HepG2 (cell line): ENCODE results near the gene CCDC167. TPM values are rescaled to one million over a fixed set of nuclear protein-coding genes. Genes with fewer than 3 reads are reported as not detected.

Source experiments
- ATAC-seq: fragments of 200-7000 bp; cut with Tn5 transposase; 3 replicates; pipeline ENCODE4 v1.9.1; 2020; ENCODE audit warnings: mild to moderate bottlenecking, moderate library complexity
- BruUV-seq: library from RNA; stranded (reverse); fragments of 400-500 nt; replicated peaks from 2 replicates; lab custom pipeline; 2021; lab: Mats Ljungman, UMichigan
- CTCF ChIA-PET: fragments of 300-600 bp; formaldehyde crosslinking; extraction: SDS; loops from one replicate; lab custom pipeline; 2021; ENCODE audit warnings: low total read pairs, inconsistent platforms, low intra/inter-chr PET ratio; lab: Yijun Ruan, JAX
- POLR2A ChIA-PET: fragments of 350-600 bp; sonication (Branson Sonifier 250); formaldehyde crosslinking; loops from one replicate; lab custom pipeline; 2020; ENCODE audit warnings: antibody characterized with exemption, inconsistent platforms; lab: Yijun Ruan, JAX
- DNase-seq: peaks from one replicate; pipeline ENCODE4 v3.0.0-alpha.2; 2015; ENCODE audit warnings: low spot score
- FAIRE-seq: peaks from 3 replicates; lab custom pipeline; 2011; peaks lifted over from hg19 to GRCh38; lab: Jason Lieb, UNC
- H2AFZ ChIP-seq: one replicate; pipeline ENCODE4 v1.6.1; 2011; ENCODE audit warnings: low read length, inconsistent platforms
- H3K27ac ChIP-seq: fragments of 300-600 bp; 3 replicates; pipeline ENCODE4 v1.8.0; 2011; ENCODE audit warnings: mixed run types, mild to moderate bottlenecking, mixed read lengths, low read length, inconsistent platforms; ENCODE audit not compliant: insufficient read depth; ENCODE audit errors: extremely low read length
- H3K27me3 ChIP-seq, 2 experiments: fragments of 200-600 bp in 1 of 2; 2 replicates in 1 of 2; 3 replicates in 1 of 2; pipeline versions ENCODE4 v1.6.0 to v1.8.0; 2011; ENCODE audit warnings: low read length in 2 of 2, mild to moderate bottlenecking in 2 of 2, moderate library complexity in 2 of 2, inconsistent platforms in 1 of 2; ENCODE audit not compliant: insufficient read depth in 2 of 2, control insufficient read depth in 1 of 2
- H3K36me3 ChIP-seq, 2 experiments: fragments of 200-600 bp in 1 of 2; replicated peaks in 1 of 2; 2 replicates in 1 of 2; 3 replicates in 1 of 2; pipeline versions ENCODE4 v1.5.1 to v1.8.0; 2011; ENCODE audit warnings: low read length in 2 of 2, inconsistent platforms in 1 of 2; ENCODE audit not compliant: insufficient read depth in 2 of 2, control insufficient read depth in 1 of 2
- H3K4me1 ChIP-seq: 2 replicates; pipeline ENCODE4 v1.5.1; 2012; ENCODE audit warnings: low read length, inconsistent platforms; ENCODE audit not compliant: insufficient read depth
- H3K4me2 ChIP-seq: 2 replicates; pipeline ENCODE4 v1.6.0; 2011; ENCODE audit warnings: low read depth, low read length, inconsistent platforms
- H3K4me3 ChIP-seq, 3 experiments: fragments of 200-600 bp in 1 of 3; sonication (generic), shearing (Covaris generic) in 1 of 3; replicated peaks in 1 of 3; 2 replicates each; pipeline ENCODE4 v1.5.1; 2011 to 2016; ENCODE audit warnings: low read length in 3 of 3, inconsistent platforms in 2 of 3, low read depth in 2 of 3, mild to moderate bottlenecking in 2 of 3, control low read depth in 1 of 3, mixed read lengths in 1 of 3; ENCODE audit not compliant: insufficient read depth in 1 of 3
- H3K79me2 ChIP-seq: one replicate; pipeline ENCODE4 v1.6.1; 2011; ENCODE audit warnings: low read length, inconsistent platforms; ENCODE audit not compliant: insufficient read depth
- H3K9ac ChIP-seq: 2 replicates; pipeline ENCODE4 v1.6.0; 2011; ENCODE audit warnings: mild to moderate bottlenecking, low read depth, low read length, inconsistent platforms; ENCODE audit not compliant: insufficient read depth
- H3K9me3 ChIP-seq: 2 replicates; pipeline ENCODE4 v1.5.1; 2012; ENCODE audit warnings: mild to moderate bottlenecking, low read length
- H4K20me1 ChIP-seq: 2 replicates; pipeline ENCODE4 v1.6.0; 2011; ENCODE audit warnings: inconsistent platforms, mild to moderate bottlenecking, low read length, moderate library complexity; ENCODE audit not compliant: insufficient read depth
- DMTF1 ChIP-seq: sonication (generic); formaldehyde crosslinking; IDR thresholded peaks from 2 replicates; pipeline ENCODE4 v1.4.0; 2020; ENCODE audit warnings: mild to moderate bottlenecking, missing genetic modification reagents
- KMT2A ChIP-seq: sonication (generic); formaldehyde crosslinking; IDR thresholded peaks from 2 replicates; pipeline ENCODE4 v1.4.0; 2020; ENCODE audit warnings: missing genetic modification reagents
- MED8 ChIP-seq: sonication (generic); formaldehyde crosslinking; IDR thresholded peaks from 2 replicates; pipeline ENCODE4 v1.8.1; 2023; ENCODE audit warnings: mild to moderate bottlenecking, missing genetic modification reagents; ENCODE audit not compliant: insufficient replicate concordance
- SMARCC2 ChIP-seq: fragments of 450-650 bp; IDR thresholded peaks from 2 replicates; pipeline ENCODE4 v1.6.1; 2017; ENCODE audit warnings: antibody characterized with exemption, mild to moderate bottlenecking
- TBX2 ChIP-seq: sonication (generic); formaldehyde crosslinking; IDR thresholded peaks from 2 replicates; pipeline ENCODE4 v1.5.0; 2020; ENCODE audit warnings: missing genetic modification reagents, mild to moderate bottlenecking, borderline replicate concordance
- TFDP2 ChIP-seq: sonication (generic); formaldehyde crosslinking; IDR thresholded peaks from 2 replicates; pipeline ENCODE4 v1.4.0; 2020; ENCODE audit warnings: missing genetic modification reagents
- ZNF574 ChIP-seq: sonication (generic); formaldehyde crosslinking; IDR thresholded peaks from 2 replicates; pipeline ENCODE4 v1.4.0; 2020; ENCODE audit warnings: missing genetic modification reagents
- ZNF687 ChIP-seq: sonication (generic); formaldehyde crosslinking; IDR thresholded peaks from 2 replicates; pipeline ENCODE4 v1.5.1; 2020; ENCODE audit warnings: mild to moderate bottlenecking, missing genetic modification reagents, moderate library complexity
- WGBS: methylation state at CpG from one replicate; pipeline ENCODE4 v1.1.6; 2017; ENCODE audit warnings: low lambda C conversion rate; 5-methylcytosine and 5-hydroxymethylcytosine counted together
- in situ Hi-C: cut with HindIII; loops from 2 replicates; pipeline ENCODE4 v1.10.0; 2017; ENCODE audit warnings: low pct_unique_long_range_greater_than_20kb; ENCODE audit not compliant: extremely low pct_ligation_motif_present
- intact Hi-C: fragments of 100-400 bp; cut with micrococcal nuclease; formaldehyde crosslinking; loops from one replicate; pipeline ENCODE4 v1.10.0; 2022; ENCODE audit not compliant: unreplicated experiment
- polyA plus RNA-seq, 8 experiments: library from polyadenylated mRNA; depleted of rRNA in 3 of 8; stranded (reverse) in 7 of 8; unstranded in 1 of 8; fragments of >200 nt; fragmentation: Illumina TruSeq in 4 of 8; extraction: Trizol in 4 of 8; gene quantifications; 2 replicates each; pipeline versions ENCODE4 v1.2.1 to v1.2.3, GENCODE V29; 2011 to 2016; ENCODE audit warnings: low read depth in 4 of 8, missing spikeins in 1 of 8, mixed read lengths in 1 of 8; ENCODE audit not compliant: insufficient read depth in 1 of 8
- total RNA-seq, 5 experiments: library from RNA; depleted of rRNA; stranded (reverse); fragments of >200 nt; fragmentation: Illumina TruSeq; extraction: Trizol; gene quantifications; 2 replicates each; pipeline ENCODE4 v1.2.3, GENCODE V29; 2016; ENCODE audit warnings: low read depth in 1 of 5

The CCDC167 gene
- total and polyA plus RNA-seq, 2 of the 13 experiments (the other 11 are each of a cell fraction or from before 2014, with no cell fraction given): 48.4 to 66.8 TPM

- Histone ChIP-seq H3K4me2 (no peak overlapping the region), H3K27me3 (no peaks in the 10 kb centered on the region), H3K79me2 (no peaks in the 10 kb centered on the region), H2AFZ (no peak overlapping the region), H3K9me3 (no peaks in the 10 kb centered on the region), H3K4me3 (no peak overlapping the region), H4K20me1 (no peaks in the 10 kb centered on the region), H3K27ac (no peak overlapping the region), H3K9ac (no peak overlapping the region), H3K4me1 (no peaks in the 10 kb centered on the region), H3K36me3 (peaks cover 31 to 37% of the 10 kb centered on the region in 2 experiments)
- 67% methylated on average over 7 of the region's 20 CpGs for WGBS
- intact Hi-C loops (loop anchor here (1.0 to 5.0 kb wide), 2 partner anchors 82 to 208 kb away; no protein-coding TSS in a partner anchor), in situ Hi-C loops (no loop called here)
- CTCF ChIA-PET: interaction anchor here (0.7 to 3.1 kb wide), 6 partner anchors 59 to 208 kb away, joined by 3 to 28 read pairs (median 4); no protein-coding TSS in a partner anchor
- DNase-seq (peak; percentile 18), FAIRE-seq (no peak), ATAC-seq (peak; percentile 87)
- BruUV-seq: no TSS peak
- POLR2A ChIA-PET: no interaction called here
- TF ChIP-seq MED8: no peak
- TF ChIP-seq TFDP2 (CRISPR knock-in tag): 0 out of 2 replicates have a peak, but pooled peaks have one; percentile 15
- TF ChIP-seq ZNF687: peak; percentile 43; the same call in 1 of the 2 replicates
- TF ChIP-seq DMTF1: no peak
- TF ChIP-seq ZNF574 (CRISPR knock-in tag): no peak
- TF ChIP-seq SMARCC2: no peak
- no peak for TF ChIP-seq KMT2A (CRISPR knock-in tag)
- no peak for TF ChIP-seq TBX2
These were observed 15.5 kb downstream of the CCDC167 start for GRCh38 chr6:37483917-37484785.
